Measurements from ENCODE around the gene GPN1.
A peak's percentile ranks its signal among the peaks of the same experiment; 100 is the strongest.
"Not testable (repeated sequence)": the region's sequence is repeated elsewhere in the genome, so short reads cannot be mapped to it uniquely, and the experiment has no call there.

The GPN1 gene

GRCh38 chr2:27594020-27594703 is 34.7 kb upstream of the GPN1 start:
- H3K9ac ChIP-seq (ENCODE audit: low read depth, low read length); H3K9me3 ChIP-seq (ENCODE audit: control insufficient read depth, insufficient read depth, low read length); H3K4me3 ChIP-seq (ENCODE audit: low read depth, low read length); H3K27me3 ChIP-seq (ENCODE audit: control insufficient read depth, insufficient read depth, low read length); H3K4me1 ChIP-seq (ENCODE audit: control insufficient read depth, insufficient read depth, low read length); H3K36me3 ChIP-seq (ENCODE audit: control insufficient read depth, insufficient read depth, low read length): not testable (repeated sequence)

DNA sequence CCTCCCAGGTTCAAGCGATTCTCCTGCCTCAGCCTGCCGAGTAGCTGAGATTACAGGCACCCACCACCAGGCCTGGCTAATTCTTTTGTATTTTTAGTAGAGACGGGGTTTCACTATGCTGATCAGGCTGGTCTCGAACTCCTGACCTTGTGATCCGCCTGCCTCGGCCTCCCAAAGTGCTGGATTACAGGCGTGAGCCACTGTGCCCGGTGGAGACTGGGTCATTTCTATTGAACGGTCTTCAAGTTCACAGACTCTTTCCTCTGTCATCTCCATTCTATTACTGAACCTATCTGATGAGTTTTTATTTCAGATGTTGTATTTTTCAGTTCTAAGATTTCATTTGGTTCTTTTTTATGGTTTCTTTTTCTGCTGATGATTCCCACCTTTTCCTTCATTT is 33.4 kb upstream of the GPN1 start:
- H3K27me3 ChIP-seq (ENCODE audit: control insufficient read depth, insufficient read depth, low read length); H3K36me3 ChIP-seq (ENCODE audit: control insufficient read depth, insufficient read depth, low read length); H3K9me3 ChIP-seq (ENCODE audit: control insufficient read depth, insufficient read depth, low read length); H3K9ac ChIP-seq (ENCODE audit: low read depth, low read length); H3K4me1 ChIP-seq (ENCODE audit: control insufficient read depth, insufficient read depth, low read length); H3K4me3 ChIP-seq (ENCODE audit: low read depth, low read length): not testable (repeated sequence)

- Histone ChIP-seq H3K9me3 (ENCODE audit: control insufficient read depth, insufficient read depth, low read length) (peaks cover 3% of the 10 kb centered on the region), H3K4me1 (ENCODE audit: control insufficient read depth, insufficient read depth, low read length) (no peaks in the 10 kb centered on the region), H3K36me3 (ENCODE audit: control insufficient read depth, insufficient read depth, low read length) (peaks cover 3% of the 10 kb centered on the region), H3K4me3 (ENCODE audit: low read depth, low read length) (no peak overlapping the region), H3K9ac (ENCODE audit: low read depth, low read length) (no peak overlapping the region), H3K27me3 (ENCODE audit: control insufficient read depth, insufficient read depth, low read length) (no peaks in the 10 kb centered on the region)
These were observed 32.2 kb upstream of the GPN1 start for GRCh38 chr2:27596627-27597026.

DNA sequence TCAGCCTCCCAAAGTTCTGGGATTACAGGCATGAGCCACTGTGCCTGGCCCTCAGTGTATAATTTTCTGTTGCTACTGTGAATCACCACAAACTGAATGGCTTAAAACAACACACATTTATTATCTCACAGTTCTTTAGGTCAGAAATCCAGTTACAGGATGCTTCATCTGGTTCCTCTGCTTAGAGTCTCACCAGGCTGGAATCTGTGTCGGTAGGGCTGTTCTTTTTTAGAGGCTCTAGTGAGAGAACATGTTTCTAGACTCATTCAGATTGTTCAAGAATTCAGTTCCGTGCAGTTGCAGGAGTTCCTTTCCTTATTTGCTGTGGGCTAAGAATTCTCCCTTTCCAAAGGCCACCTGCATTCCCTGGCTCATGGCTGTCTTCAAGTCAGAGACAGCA is 22.2 kb upstream of the GPN1 start:
- H3K27me3 ChIP-seq (ENCODE audit: control insufficient read depth, insufficient read depth, low read length): no peaks in the 10 kb centered on the region
- no peaks in the 10 kb centered on the region for H3K4me1 ChIP-seq (ENCODE audit: control insufficient read depth, insufficient read depth, low read length)
- H3K9me3 ChIP-seq (ENCODE audit: control insufficient read depth, insufficient read depth, low read length): no peaks in the 10 kb centered on the region
- no peak overlapping the region for H3K4me3 ChIP-seq (ENCODE audit: low read depth, low read length)
- no peak overlapping the region for H3K9ac ChIP-seq (ENCODE audit: low read depth, low read length)
- H3K36me3 ChIP-seq (ENCODE audit: control insufficient read depth, insufficient read depth, low read length): peaks cover 18% of the 10 kb centered on the region

- Histone ChIP-seq H3K4me3 (ENCODE audit: low read depth, low read length) (no peak overlapping the region), H3K9me3 (ENCODE audit: control insufficient read depth, insufficient read depth, low read length) (no peaks in the 10 kb centered on the region), H3K36me3 (ENCODE audit: control insufficient read depth, insufficient read depth, low read length) (peaks cover 18% of the 10 kb centered on the region), H3K27me3 (ENCODE audit: control insufficient read depth, insufficient read depth, low read length) (no peaks in the 10 kb centered on the region), H3K9ac (ENCODE audit: low read depth, low read length) (no peak overlapping the region), H3K4me1 (ENCODE audit: control insufficient read depth, insufficient read depth, low read length) (no peaks in the 10 kb centered on the region)
These were observed 14.9 kb upstream of the GPN1 start for GRCh38 chr2:27613985-27614384.

GRCh38 chr2:27615316-27615715 is 13.5 kb upstream of the GPN1 start:
- H3K9me3 ChIP-seq (ENCODE audit: control insufficient read depth, insufficient read depth, low read length): no peaks in the 10 kb centered on the region

GRCh38 chr2:27621524-27621923 is 7.3 kb upstream of the GPN1 start:
- Histone ChIP-seq H3K27me3 (ENCODE audit: control insufficient read depth, insufficient read depth, low read length) (no peaks in the 10 kb centered on the region), H3K9ac (ENCODE audit: low read depth, low read length) (no peak overlapping the region), H3K9me3 (ENCODE audit: control insufficient read depth, insufficient read depth, low read length) (no peaks in the 10 kb centered on the region), H3K4me3 (ENCODE audit: low read depth, low read length) (no peak overlapping the region), H3K4me1 (ENCODE audit: control insufficient read depth, insufficient read depth, low read length) (peaks cover 8% of the 10 kb centered on the region), H3K36me3 (ENCODE audit: control insufficient read depth, insufficient read depth, low read length) (peaks cover 9% of the 10 kb centered on the region)

More at GRCh38 chr2:27615316-27615715, 13.5 kb upstream of the GPN1 start:
- peaks cover 22% of the 10 kb centered on the region for H3K36me3 ChIP-seq (ENCODE audit: control insufficient read depth, insufficient read depth, low read length)
- H3K4me3 ChIP-seq (ENCODE audit: low read depth, low read length): no peak overlapping the region
- H3K4me1 ChIP-seq (ENCODE audit: control insufficient read depth, insufficient read depth, low read length): no peaks in the 10 kb centered on the region
- H3K27me3 ChIP-seq (ENCODE audit: control insufficient read depth, insufficient read depth, low read length): no peaks in the 10 kb centered on the region
- H3K9ac ChIP-seq (ENCODE audit: low read depth, low read length): no peak overlapping the region

DNA sequence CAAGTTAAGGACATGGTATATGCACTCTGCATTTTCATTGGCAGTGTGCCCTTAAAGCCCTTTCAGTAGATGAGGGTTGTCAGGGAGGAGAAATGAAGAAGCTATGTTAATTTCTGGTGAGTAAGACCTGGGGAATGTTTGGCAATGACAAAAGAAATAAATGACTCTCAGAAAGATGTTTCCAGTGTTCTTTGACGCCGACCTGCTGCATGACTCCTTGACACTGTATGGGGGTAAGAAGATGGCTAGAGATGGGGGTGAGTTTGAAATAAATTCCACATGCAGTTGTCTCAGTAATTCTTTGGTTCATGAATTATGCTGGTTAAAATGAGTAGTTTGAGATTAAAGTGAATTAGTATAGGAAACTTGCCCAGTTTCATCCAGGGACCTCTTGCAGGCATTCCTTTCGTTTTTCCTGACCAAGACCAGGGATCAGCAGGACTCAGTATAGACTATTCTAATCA is 5.9 kb upstream of the GPN1 start:
- Histone ChIP-seq H3K9me3 (ENCODE audit: control insufficient read depth, insufficient read depth, low read length) (no peaks in the 10 kb centered on the region), H3K4me1 (ENCODE audit: control insufficient read depth, insufficient read depth, low read length) (peaks cover 8% of the 10 kb centered on the region), H3K4me3 (ENCODE audit: low read depth, low read length) (no peak overlapping the region), H3K36me3 (ENCODE audit: control insufficient read depth, insufficient read depth, low read length) (peaks cover 3% of the 10 kb centered on the region), H3K27me3 (ENCODE audit: control insufficient read depth, insufficient read depth, low read length) (no peaks in the 10 kb centered on the region), H3K9ac (ENCODE audit: low read depth, low read length) (no peak overlapping the region)

- no peaks in the 10 kb centered on the region for H3K27me3 ChIP-seq (ENCODE audit: control insufficient read depth, insufficient read depth, low read length)
- no peaks in the 10 kb centered on the region for H3K36me3 ChIP-seq (ENCODE audit: control insufficient read depth, insufficient read depth, low read length)
- peaks cover 8% of the 10 kb centered on the region for H3K4me1 ChIP-seq (ENCODE audit: control insufficient read depth, insufficient read depth, low read length)
- no peaks in the 10 kb centered on the region for H3K9me3 ChIP-seq (ENCODE audit: control insufficient read depth, insufficient read depth, low read length)
- H3K9ac ChIP-seq (ENCODE audit: low read depth, low read length): no peak overlapping the region
- H3K4me3 ChIP-seq (ENCODE audit: low read depth, low read length): no peak overlapping the region
These were observed 3.9 kb upstream of the GPN1 start for GRCh38 chr2:27624943-27625342.

- not testable (repeated sequence) for H3K9ac ChIP-seq (ENCODE audit: low read depth, low read length); H3K4me3 ChIP-seq (ENCODE audit: low read depth, low read length); H3K27me3 ChIP-seq (ENCODE audit: control insufficient read depth, insufficient read depth, low read length); H3K36me3 ChIP-seq (ENCODE audit: control insufficient read depth, insufficient read depth, low read length); H3K9me3 ChIP-seq (ENCODE audit: control insufficient read depth, insufficient read depth, low read length); H3K4me1 ChIP-seq (ENCODE audit: control insufficient read depth, insufficient read depth, low read length)
These were observed 2.5 kb upstream of the GPN1 start for GRCh38 chr2:27626323-27626722.

GRCh38 chr2:27626921-27627320 is 1.9 kb upstream of the GPN1 start:
- H3K4me3 ChIP-seq (ENCODE audit: low read depth, low read length); H3K4me1 ChIP-seq (ENCODE audit: control insufficient read depth, insufficient read depth, low read length); H3K27me3 ChIP-seq (ENCODE audit: control insufficient read depth, insufficient read depth, low read length); H3K9me3 ChIP-seq (ENCODE audit: control insufficient read depth, insufficient read depth, low read length); H3K9ac ChIP-seq (ENCODE audit: low read depth, low read length); H3K36me3 ChIP-seq (ENCODE audit: control insufficient read depth, insufficient read depth, low read length): not testable (repeated sequence)

DNA sequence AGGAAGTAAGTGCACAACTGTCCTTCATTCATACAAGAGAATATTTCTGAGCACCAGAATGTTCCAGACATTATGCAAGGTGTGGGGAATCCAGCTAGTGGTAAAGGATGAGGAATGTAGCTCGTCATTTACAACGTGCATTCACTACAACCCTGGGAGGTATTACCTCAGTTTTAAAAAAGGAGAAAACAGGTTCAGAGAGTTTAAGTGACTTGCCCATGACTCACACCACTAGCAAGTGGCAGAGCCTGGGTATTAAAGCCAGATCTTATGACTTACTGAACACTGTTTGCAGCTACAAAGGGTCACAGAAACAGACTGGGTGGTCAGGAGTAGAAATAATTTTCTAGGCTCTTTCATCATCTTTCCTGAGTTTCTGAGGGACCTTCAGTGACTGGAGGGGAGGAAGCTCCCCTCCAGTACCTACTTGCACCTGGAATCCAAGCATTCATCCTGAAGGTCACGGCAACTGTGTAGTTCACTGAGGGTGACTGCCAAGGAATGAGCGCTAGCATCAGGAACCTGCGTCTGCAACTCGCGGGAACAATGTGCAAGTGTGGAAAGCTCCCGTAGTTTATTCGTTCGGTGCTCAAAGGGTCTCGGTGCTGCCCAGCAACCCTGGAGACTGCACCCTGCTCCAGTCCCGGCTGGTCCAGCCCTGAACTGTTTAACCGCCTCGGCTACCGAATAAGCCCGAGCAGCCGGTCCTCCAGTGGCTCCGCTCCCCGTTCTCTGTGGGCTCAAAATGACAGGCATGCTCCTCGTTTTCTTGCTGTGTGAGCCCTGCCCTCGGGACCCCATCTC is 685 bp upstream of the GPN1 start:
- Histone ChIP-seq H3K4me1 (ENCODE audit: control insufficient read depth, insufficient read depth, low read length) (no peaks in the 10 kb centered on the region), H3K9ac (ENCODE audit: low read depth, low read length) (peak overlapping the region; percentile 94), H3K27me3 (ENCODE audit: control insufficient read depth, insufficient read depth, low read length) (no peaks in the 10 kb centered on the region), H3K4me3 (ENCODE audit: low read depth, low read length) (peak overlapping the region; percentile 97), H3K9me3 (ENCODE audit: control insufficient read depth, insufficient read depth, low read length) (no peaks in the 10 kb centered on the region), H3K36me3 (ENCODE audit: control insufficient read depth, insufficient read depth, low read length) (no peaks in the 10 kb centered on the region)
